Measurements from ENCODE around the gene SERPINI1. TPM values are rescaled to one million over a fixed set of nuclear protein-coding genes. Genes with fewer than 3 reads are reported as not detected.

The SERPINI1 gene
- total RNA-seq, 1 experiment from 2014 or later: 0.30 TPM

DNA sequence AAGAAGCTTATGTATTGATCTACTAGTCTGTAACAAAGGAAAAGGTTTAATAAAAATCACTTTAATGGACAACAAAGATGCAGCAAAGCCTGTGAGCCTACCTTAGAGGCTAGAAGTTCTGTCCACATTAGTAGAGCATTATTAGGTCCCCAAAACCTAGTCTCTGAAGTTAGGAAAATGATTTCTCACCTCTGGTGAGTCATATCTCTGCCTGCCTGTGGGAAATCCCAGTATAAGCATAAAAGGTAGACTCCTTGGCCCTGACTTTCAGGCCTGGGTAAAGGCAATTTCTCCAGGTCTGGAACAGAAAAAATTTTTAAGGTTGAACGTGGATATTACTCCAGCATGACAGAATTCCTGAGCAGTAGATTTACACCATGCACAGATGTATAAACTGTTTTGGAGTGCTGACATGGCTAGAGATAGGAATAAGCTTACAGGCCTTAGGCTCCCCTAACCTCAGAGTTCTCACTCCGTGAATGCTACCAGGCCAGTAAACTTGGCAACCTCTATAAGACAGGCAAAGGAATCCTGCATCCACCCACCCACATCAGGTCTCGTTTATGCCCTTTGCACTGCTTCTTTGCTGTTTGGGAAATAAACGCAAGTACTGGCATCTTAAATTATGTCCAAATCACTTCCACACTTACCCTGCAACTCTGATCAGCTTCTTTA is 104.1 kb downstream of the SERPINI1 start:
- ChIA-PET POLR2A (ENCODE audit: low non-redundant PET) (no interaction called here), CTCF (no interaction called here)
- BruUV-seq (replicated peaks): no TSS peak
- H3K36me3 ChIP-seq (ENCODE audit: insufficient read depth, low read length, poor library complexity, severe bottlenecking): no peaks in the 10 kb centered on the region
- H3K4me1 ChIP-seq (ENCODE audit: insufficient read depth, low read length, poor library complexity, severe bottlenecking): no peaks in the 10 kb centered on the region
- H3K27me3 ChIP-seq (replicated peaks; ENCODE audit: insufficient read depth, low read depth, low read length, poor library complexity): peaks cover 2% of the 10 kb centered on the region
- no peak for DNase-seq (ENCODE audit: low spot score)
- H3K4me3 ChIP-seq (ENCODE audit: low read depth, low read length, poor library complexity, severe bottlenecking): no peak overlapping the region
- intact Hi-C loops (cut with micrococcal nuclease; ENCODE audit: unreplicated experiment): loop anchor here (5.0 kb wide), 1 partner anchor 43 kb away; no protein-coding TSS in a partner anchor
- no peaks in the 10 kb centered on the region for H3K9me3 ChIP-seq (ENCODE audit: low read depth, low read length, poor library complexity, severe bottlenecking)
- no peak overlapping the region for H3K27ac ChIP-seq (ENCODE audit: low read depth, low read length, poor library complexity, severe bottlenecking)
- TF ChIP-seq, protein P1, sequence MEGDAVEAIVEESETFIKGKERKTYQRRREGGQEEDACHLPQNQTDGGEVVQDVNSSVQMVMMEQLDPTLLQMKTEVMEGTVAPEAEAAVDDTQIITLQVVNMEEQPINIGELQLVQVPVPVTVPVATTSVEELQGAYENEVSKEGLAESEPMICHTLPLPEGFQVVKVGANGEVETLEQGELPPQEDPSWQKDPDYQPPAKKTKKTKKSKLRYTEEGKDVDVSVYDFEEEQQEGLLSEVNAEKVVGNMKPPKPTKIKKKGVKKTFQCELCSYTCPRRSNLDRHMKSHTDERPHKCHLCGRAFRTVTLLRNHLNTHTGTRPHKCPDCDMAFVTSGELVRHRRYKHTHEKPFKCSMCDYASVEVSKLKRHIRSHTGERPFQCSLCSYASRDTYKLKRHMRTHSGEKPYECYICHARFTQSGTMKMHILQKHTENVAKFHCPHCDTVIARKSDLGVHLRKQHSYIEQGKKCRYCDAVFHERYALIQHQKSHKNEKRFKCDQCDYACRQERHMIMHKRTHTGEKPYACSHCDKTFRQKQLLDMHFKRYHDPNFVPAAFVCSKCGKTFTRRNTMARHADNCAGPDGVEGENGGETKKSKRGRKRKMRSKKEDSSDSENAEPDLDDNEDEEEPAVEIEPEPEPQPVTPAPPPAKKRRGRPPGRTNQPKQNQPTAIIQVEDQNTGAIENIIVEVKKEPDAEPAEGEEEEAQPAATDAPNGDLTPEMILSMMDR (conservative IDR thresholded peaks at IDR 0.05; ENCODE audit: low read depth, low read length): no peak
- TF ChIP-seq EZH2 (IDR thresholded peaks at IDR 0.05; ENCODE audit: borderline replicate concordance, low read depth, low read length, poor library complexity, severe bottlenecking): no peak

DNA sequence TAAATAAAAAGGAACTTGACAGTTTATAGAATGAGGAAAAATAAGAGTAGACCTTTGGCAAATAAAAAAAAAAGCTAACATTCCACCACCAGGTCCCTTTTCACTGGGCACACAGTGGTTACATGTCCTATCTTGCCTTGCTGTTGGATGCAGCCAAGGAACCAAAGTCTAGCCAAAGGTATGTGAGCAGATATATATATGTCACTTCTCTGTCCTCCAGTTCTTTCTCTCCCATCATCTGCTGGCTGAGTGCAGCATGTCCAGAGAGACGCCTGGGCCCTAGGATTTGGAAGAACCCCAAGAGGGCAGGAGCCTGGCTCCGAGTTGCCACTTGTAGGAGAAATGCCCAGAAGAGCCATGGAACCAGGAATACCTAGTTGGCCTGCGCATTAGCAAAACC is 104.7 kb downstream of the SERPINI1 start:
- no peak overlapping the region for H3K4me3 ChIP-seq (ENCODE audit: low read depth, low read length, poor library complexity, severe bottlenecking)
- no TSS peak for BruUV-seq (replicated peaks)
- H3K4me1 ChIP-seq (ENCODE audit: insufficient read depth, low read length, poor library complexity, severe bottlenecking): no peaks in the 10 kb centered on the region
- CTCF ChIA-PET: no interaction called here
- no peaks in the 10 kb centered on the region for H3K9me3 ChIP-seq (ENCODE audit: low read depth, low read length, poor library complexity, severe bottlenecking)
- peaks cover 2% of the 10 kb centered on the region for H3K27me3 ChIP-seq (replicated peaks; ENCODE audit: insufficient read depth, low read depth, low read length, poor library complexity)
- intact Hi-C loops (cut with micrococcal nuclease; ENCODE audit: unreplicated experiment): no loop called here
- TF ChIP-seq, protein P1 (conservative IDR thresholded peaks at IDR 0.05; ENCODE audit: low read depth, low read length): no peak
- no peak for TF ChIP-seq EZH2 (IDR thresholded peaks at IDR 0.05; ENCODE audit: borderline replicate concordance, low read depth, low read length, poor library complexity, severe bottlenecking)
- no peak overlapping the region for H3K27ac ChIP-seq (ENCODE audit: low read depth, low read length, poor library complexity, severe bottlenecking)
- no peaks in the 10 kb centered on the region for H3K36me3 ChIP-seq (ENCODE audit: insufficient read depth, low read length, poor library complexity, severe bottlenecking)
- no peak for DNase-seq (ENCODE audit: low spot score)
- POLR2A ChIA-PET (ENCODE audit: low non-redundant PET): no interaction called here

- H3K27me3 ChIP-seq (replicated peaks; ENCODE audit: insufficient read depth, low read depth, low read length, poor library complexity): no peaks in the 10 kb centered on the region
- TF ChIP-seq, protein P1 (conservative IDR thresholded peaks at IDR 0.05; ENCODE audit: low read depth, low read length): no peak
- TF ChIP-seq EZH2 (IDR thresholded peaks at IDR 0.05; ENCODE audit: borderline replicate concordance, low read depth, low read length, poor library complexity, severe bottlenecking): no peak
- no peaks in the 10 kb centered on the region for H3K9me3 ChIP-seq (ENCODE audit: low read depth, low read length, poor library complexity, severe bottlenecking)
- no peak overlapping the region for H3K27ac ChIP-seq (ENCODE audit: low read depth, low read length, poor library complexity, severe bottlenecking)
- no TSS peak for BruUV-seq (replicated peaks)
- H3K36me3 ChIP-seq (ENCODE audit: insufficient read depth, low read length, poor library complexity, severe bottlenecking): no peaks in the 10 kb centered on the region
- no peaks in the 10 kb centered on the region for H3K4me1 ChIP-seq (ENCODE audit: insufficient read depth, low read length, poor library complexity, severe bottlenecking)
- POLR2A ChIA-PET (ENCODE audit: low non-redundant PET): no interaction called here
- H3K4me3 ChIP-seq (ENCODE audit: low read depth, low read length, poor library complexity, severe bottlenecking): no peak overlapping the region
- CTCF ChIA-PET: no interaction called here
- intact Hi-C loops (cut with micrococcal nuclease; ENCODE audit: unreplicated experiment): no loop called here
- DNase-seq (ENCODE audit: low spot score): no peak
Measured at GRCh38 chr3:167843481-167843880, 108.0 kb downstream of the SERPINI1 start.

All from A673 (cell line).